ENCODE measurements around the gene DPM3.

DPM3 gene

DNA sequence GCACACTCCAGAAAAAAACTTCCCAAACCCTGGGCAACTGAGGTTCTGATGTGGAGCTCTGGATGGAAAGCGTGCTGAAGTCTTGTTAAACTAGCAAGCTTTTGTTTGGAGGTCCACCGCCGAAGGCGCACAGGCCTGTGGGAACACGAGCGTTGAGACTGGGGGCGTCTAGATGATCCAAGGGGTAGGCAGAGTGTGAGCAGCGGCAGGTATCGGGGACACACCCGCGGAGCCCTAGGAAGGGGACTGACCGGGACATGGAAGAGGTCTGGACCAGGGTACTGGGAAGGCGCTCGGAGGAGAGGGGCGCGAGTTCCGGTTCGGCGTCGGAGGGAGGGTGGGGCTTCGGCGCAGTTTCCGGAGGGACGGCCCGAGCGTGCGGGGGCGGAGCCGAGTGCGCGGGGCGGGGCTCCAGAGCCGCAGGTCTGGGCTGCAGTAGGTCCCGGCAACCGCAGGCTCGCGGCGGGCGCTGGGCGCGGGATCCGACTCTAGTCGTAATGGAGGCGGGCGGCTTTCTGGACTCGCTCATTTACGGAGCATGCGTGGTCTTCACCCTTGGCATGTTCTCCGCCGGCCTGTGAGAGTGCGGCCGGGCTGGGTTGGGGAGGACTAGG is 4.8 kb downstream of the DPM3 start, which contains the start of gene SLC50A1 (continued):
- TF ChIP-seq HOXD13 (CRISPR knock-in tag; IDR thresholded peaks at IDR 0.05; ENCODE audit: borderline replicate concordance) (no peak), ZBTB8A (tag by site-specific recombination; IDR thresholded peaks at IDR 0.05) (peak; percentile 96), OVOL3 (tag by site-specific recombination; IDR thresholded peaks at IDR 0.05) (no peak), ZNF48 (tag by site-specific recombination; IDR thresholded peaks at IDR 0.05) (no peak), EGR2 (tag by site-specific recombination; IDR thresholded peaks at IDR 0.05; ENCODE audit: low read depth) (peak; percentile 53; the same call in 1 of the 2 replicates), SP2 (tag by site-specific recombination; IDR thresholded peaks at IDR 0.05) (peak; percentile 87), BCL11A (tag by site-specific recombination; IDR thresholded peaks at IDR 0.05; ENCODE audit: low read depth) (no peak), ZNF510 (tag by site-specific recombination; IDR thresholded peaks at IDR 0.05; ENCODE audit: insufficient replicate concordance) (no peak), ZNF558 (tag by site-specific recombination; IDR thresholded peaks at IDR 0.05) (no peak), ZNF660 (tag by site-specific recombination; IDR thresholded peaks at IDR 0.05) (peak; percentile 56; the same call in 1 of the 2 replicates), ZFP41 (tag by site-specific recombination; IDR thresholded peaks at IDR 0.05; ENCODE audit: borderline replicate concordance) (no peak), ZNF677 (tag by site-specific recombination; IDR thresholded peaks at IDR 0.05) (no peak), ZNF311 (tag by site-specific recombination; IDR thresholded peaks at IDR 0.05; ENCODE audit: borderline replicate concordance) (no peak), ZNF549 (tag by site-specific recombination; IDR thresholded peaks at IDR 0.05) (no peak), ZNF776 (tag by site-specific recombination; IDR thresholded peaks at IDR 0.05; ENCODE audit: borderline replicate concordance) (no peak), ZNF223 (tag by site-specific recombination; IDR thresholded peaks at IDR 0.05) (no peak), KLF8 (tag by site-specific recombination; IDR thresholded peaks at IDR 0.05) (peak; percentile 52; the same call in 1 of the 2 replicates), HOXA7 (CRISPR knock-in tag; IDR thresholded peaks at IDR 0.05; ENCODE audit: borderline replicate concordance) (no peak), ZNF785 (tag by site-specific recombination; IDR thresholded peaks at IDR 0.05) (no peak)
- TF ChIP-seq, protein P1, sequence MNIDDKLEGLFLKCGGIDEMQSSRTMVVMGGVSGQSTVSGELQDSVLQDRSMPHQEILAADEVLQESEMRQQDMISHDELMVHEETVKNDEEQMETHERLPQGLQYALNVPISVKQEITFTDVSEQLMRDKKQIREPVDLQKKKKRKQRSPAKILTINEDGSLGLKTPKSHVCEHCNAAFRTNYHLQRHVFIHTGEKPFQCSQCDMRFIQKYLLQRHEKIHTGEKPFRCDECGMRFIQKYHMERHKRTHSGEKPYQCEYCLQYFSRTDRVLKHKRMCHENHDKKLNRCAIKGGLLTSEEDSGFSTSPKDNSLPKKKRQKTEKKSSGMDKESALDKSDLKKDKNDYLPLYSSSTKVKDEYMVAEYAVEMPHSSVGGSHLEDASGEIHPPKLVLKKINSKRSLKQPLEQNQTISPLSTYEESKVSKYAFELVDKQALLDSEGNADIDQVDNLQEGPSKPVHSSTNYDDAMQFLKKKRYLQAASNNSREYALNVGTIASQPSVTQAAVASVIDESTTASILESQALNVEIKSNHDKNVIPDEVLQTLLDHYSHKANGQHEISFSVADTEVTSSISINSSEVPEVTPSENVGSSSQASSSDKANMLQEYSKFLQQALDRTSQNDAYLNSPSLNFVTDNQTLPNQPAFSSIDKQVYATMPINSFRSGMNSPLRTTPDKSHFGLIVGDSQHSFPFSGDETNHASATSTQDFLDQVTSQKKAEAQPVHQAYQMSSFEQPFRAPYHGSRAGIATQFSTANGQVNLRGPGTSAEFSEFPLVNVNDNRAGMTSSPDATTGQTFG (tag by site-specific recombination; IDR thresholded peaks at IDR 0.05; ENCODE audit: borderline replicate concordance) = no peak
- TF ChIP-seq, protein P2, sequence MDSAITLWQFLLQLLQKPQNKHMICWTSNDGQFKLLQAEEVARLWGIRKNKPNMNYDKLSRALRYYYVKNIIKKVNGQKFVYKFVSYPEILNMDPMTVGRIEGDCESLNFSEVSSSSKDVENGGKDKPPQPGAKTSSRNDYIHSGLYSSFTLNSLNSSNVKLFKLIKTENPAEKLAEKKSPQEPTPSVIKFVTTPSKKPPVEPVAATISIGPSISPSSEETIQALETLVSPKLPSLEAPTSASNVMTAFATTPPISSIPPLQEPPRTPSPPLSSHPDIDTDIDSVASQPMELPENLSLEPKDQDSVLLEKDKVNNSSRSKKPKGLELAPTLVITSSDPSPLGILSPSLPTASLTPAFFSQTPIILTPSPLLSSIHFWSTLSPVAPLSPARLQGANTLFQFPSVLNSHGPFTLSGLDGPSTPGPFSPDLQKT (IDR thresholded peaks at IDR 0.05; ENCODE audit: borderline replicate concordance, low read depth, low read length) = no peak
- TF ChIP-seq, protein P3, sequence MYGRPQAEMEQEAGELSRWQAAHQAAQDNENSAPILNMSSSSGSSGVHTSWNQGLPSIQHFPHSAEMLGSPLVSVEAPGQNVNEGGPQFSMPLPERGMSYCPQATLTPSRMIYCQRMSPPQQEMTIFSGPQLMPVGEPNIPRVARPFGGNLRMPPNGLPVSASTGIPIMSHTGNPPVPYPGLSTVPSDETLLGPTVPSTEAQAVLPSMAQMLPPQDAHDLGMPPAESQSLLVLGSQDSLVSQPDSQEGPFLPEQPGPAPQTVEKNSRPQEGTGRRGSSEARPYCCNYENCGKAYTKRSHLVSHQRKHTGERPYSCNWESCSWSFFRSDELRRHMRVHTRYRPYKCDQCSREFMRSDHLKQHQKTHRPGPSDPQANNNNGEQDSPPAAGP (tag by site-specific recombination; IDR thresholded peaks at IDR 0.05) = peak; percentile 16; the same call in 1 of the 2 replicates
- TF ChIP-seq, protein P4, sequence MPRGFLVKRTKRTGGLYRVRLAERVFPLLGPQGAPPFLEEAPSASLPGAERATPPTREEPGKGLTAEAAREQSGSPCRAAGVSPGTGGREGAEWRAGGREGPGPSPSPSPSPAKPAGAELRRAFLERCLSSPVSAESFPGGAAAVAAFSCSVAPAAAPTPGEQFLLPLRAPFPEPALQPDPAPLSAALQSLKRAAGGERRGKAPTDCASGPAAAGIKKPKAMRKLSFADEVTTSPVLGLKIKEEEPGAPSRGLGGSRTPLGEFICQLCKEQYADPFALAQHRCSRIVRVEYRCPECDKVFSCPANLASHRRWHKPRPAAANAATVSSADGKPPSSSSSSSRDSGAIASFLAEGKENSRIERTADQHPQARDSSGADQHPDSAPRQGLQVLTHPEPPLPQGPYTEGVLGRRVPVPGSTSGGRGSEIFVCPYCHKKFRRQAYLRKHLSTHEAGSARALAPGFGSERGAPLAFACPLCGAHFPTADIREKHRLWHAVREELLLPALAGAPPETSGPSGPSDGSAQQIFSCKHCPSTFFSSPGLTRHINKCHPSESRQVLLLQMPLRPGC (tag by site-specific recombination; IDR thresholded peaks at IDR 0.05) = no peak
- TF ChIP-seq, protein P5, sequence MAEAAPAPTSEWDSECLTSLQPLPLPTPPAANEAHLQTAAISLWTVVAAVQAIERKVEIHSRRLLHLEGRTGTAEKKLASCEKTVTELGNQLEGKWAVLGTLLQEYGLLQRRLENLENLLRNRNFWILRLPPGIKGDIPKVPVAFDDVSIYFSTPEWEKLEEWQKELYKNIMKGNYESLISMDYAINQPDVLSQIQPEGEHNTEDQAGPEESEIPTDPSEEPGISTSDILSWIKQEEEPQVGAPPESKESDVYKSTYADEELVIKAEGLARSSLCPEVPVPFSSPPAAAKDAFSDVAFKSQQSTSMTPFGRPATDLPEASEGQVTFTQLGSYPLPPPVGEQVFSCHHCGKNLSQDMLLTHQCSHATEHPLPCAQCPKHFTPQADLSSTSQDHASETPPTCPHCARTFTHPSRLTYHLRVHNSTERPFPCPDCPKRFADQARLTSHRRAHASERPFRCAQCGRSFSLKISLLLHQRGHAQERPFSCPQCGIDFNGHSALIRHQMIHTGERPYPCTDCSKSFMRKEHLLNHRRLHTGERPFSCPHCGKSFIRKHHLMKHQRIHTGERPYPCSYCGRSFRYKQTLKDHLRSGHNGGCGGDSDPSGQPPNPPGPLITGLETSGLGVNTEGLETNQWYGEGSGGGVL (tag by site-specific recombination; IDR thresholded peaks at IDR 0.05) = no peak
- TF ChIP-seq, protein P6, sequence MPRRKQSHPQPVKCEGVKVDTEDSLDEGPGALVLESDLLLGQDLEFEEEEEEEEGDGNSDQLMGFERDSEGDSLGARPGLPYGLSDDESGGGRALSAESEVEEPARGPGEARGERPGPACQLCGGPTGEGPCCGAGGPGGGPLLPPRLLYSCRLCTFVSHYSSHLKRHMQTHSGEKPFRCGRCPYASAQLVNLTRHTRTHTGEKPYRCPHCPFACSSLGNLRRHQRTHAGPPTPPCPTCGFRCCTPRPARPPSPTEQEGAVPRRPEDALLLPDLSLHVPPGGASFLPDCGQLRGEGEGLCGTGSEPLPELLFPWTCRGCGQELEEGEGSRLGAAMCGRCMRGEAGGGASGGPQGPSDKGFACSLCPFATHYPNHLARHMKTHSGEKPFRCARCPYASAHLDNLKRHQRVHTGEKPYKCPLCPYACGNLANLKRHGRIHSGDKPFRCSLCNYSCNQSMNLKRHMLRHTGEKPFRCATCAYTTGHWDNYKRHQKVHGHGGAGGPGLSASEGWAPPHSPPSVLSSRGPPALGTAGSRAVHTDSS (tag by site-specific recombination; IDR thresholded peaks at IDR 0.05) = no peak
- TF ChIP-seq, protein P7, sequence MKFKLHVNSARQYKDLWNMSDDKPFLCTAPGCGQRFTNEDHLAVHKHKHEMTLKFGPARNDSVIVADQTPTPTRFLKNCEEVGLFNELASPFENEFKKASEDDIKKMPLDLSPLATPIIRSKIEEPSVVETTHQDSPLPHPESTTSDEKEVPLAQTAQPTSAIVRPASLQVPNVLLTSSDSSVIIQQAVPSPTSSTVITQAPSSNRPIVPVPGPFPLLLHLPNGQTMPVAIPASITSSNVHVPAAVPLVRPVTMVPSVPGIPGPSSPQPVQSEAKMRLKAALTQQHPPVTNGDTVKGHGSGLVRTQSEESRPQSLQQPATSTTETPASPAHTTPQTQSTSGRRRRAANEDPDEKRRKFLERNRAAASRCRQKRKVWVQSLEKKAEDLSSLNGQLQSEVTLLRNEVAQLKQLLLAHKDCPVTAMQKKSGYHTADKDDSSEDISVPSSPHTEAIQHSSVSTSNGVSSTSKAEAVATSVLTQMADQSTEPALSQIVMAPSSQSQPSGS (tag by site-specific recombination; IDR thresholded peaks at IDR 0.05; ENCODE audit: low read depth) = no peak
- TF ChIP-seq, protein P8, sequence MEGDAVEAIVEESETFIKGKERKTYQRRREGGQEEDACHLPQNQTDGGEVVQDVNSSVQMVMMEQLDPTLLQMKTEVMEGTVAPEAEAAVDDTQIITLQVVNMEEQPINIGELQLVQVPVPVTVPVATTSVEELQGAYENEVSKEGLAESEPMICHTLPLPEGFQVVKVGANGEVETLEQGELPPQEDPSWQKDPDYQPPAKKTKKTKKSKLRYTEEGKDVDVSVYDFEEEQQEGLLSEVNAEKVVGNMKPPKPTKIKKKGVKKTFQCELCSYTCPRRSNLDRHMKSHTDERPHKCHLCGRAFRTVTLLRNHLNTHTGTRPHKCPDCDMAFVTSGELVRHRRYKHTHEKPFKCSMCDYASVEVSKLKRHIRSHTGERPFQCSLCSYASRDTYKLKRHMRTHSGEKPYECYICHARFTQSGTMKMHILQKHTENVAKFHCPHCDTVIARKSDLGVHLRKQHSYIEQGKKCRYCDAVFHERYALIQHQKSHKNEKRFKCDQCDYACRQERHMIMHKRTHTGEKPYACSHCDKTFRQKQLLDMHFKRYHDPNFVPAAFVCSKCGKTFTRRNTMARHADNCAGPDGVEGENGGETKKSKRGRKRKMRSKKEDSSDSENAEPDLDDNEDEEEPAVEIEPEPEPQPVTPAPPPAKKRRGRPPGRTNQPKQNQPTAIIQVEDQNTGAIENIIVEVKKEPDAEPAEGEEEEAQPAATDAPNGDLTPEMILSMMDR (tag by site-specific recombination; IDR thresholded peaks at IDR 0.05) = peak; percentile 45; the same call in 1 of the 2 replicates
